HG03520 (cell line): Measurements from ENCODE around the gene PRKD3.
"Not testable (repeated sequence)": the region's sequence is repeated elsewhere in the genome, so short reads cannot be mapped to it uniquely, and the experiment has no call there.

Experiments
- ATAC-seq: cut with Tn5 transposase; IDR thresholded peaks from one replicate; pipeline ENCODE4 v1.9.1; 2021; ENCODE audit warnings: mild to moderate bottlenecking, moderate library complexity; ENCODE audit not compliant: unreplicated experiment

The PRKD3 gene

GRCh38 chr2:37317746-37318145 is 6.9 kb downstream of the PRKD3 start:
- ATAC-seq = no peak

GRCh38 chr2:37316181-37316580 is 8.5 kb downstream of the PRKD3 start:
- ATAC-seq = no peak

GRCh38 chr2:37315364-37315763 is 9.3 kb downstream of the PRKD3 start:
- no peak for ATAC-seq

- no peak for ATAC-seq
These were observed 17.1 kb downstream of the PRKD3 start for GRCh38 chr2:37307500-37307899.

- no peak for ATAC-seq
These were observed 18.6 kb downstream of the PRKD3 start for GRCh38 chr2:37306024-37306423.

GRCh38 chr2:37302701-37303252 is 21.9 kb downstream of the PRKD3 start:
- ATAC-seq = no peak

GRCh38 chr2:37301408-37301807 is 23.2 kb downstream of the PRKD3 start:
- no peak for ATAC-seq

GRCh38 chr2:37300578-37300977 is 24.1 kb downstream of the PRKD3 start:
- no peak for ATAC-seq

GRCh38 chr2:37300146-37300545 is 24.5 kb downstream of the PRKD3 start:
- ATAC-seq = no peak

GRCh38 chr2:37297632-37298031 is 27.0 kb downstream of the PRKD3 start:
- ATAC-seq = no peak

- no peak for ATAC-seq
These were observed 29.1 kb downstream of the PRKD3 start for GRCh38 chr2:37295469-37296073.

- not testable (repeated sequence) for ATAC-seq
These were observed 29.8 kb downstream of the PRKD3 start for GRCh38 chr2:37294858-37295257.

GRCh38 chr2:37291680-37292079 is 33.0 kb downstream of the PRKD3 start:
- no peak for ATAC-seq

GRCh38 chr2:37287966-37288365 is 36.7 kb downstream of the PRKD3 start:
- no peak for ATAC-seq

GRCh38 chr2:37284381-37284780 is 40.3 kb downstream of the PRKD3 start:
- ATAC-seq = no peak

GRCh38 chr2:37283207-37283606 is 41.4 kb downstream of the PRKD3 start:
- ATAC-seq = no peak

- ATAC-seq = no peak
These were observed 41.9 kb downstream of the PRKD3 start for GRCh38 chr2:37282746-37283145.

- no peak for ATAC-seq
These were observed 42.7 kb downstream of the PRKD3 start for GRCh38 chr2:37281916-37282315.

GRCh38 chr2:37276291-37276690 is 48.3 kb downstream of the PRKD3 start:
- ATAC-seq = no peak
